Breast epithelium (tissue), 4 donors: ENCODE measurements around the gene BDKRB2. TPM values are rescaled to one million over a fixed set of nuclear protein-coding genes. Genes with fewer than 3 reads are reported as not detected.

ENCODE experiments used
- DNase-seq, 2 donors: peaks; one replicate each; pipeline ENCODE4 v3.0.0-alpha.2; 2019; ENCODE audit warnings: low spot score in 2 of 2
- H3K27ac ChIP-seq, 2 donors: fragments of 200-600 bp; sonication (generic) in 1 of 2; one replicate each; pipeline ENCODE4 v1.5.1; 2016 to 2019; ENCODE audit warnings: mild to moderate bottlenecking in 1 of 2
- H3K27me3 ChIP-seq, 2 donors: fragments of 200-600 bp; sonication (generic) in 1 of 2; one replicate each; pipeline versions ENCODE4 v1.5.1 to v1.6.0; 2017 to 2019; ENCODE audit warnings: control low read depth in 1 of 2, mild to moderate bottlenecking in 1 of 2
- H3K36me3 ChIP-seq: fragments of 200-600 bp; one replicate; pipeline ENCODE4 v1.5.1; 2019
- H3K4me1 ChIP-seq, 2 donors: fragments of 200-600 bp; sonication (generic); one replicate each; pipeline ENCODE4 v1.5.1; 2016 to 2019; ENCODE audit warnings: control low read depth in 1 of 2
- H3K4me3 ChIP-seq, 3 donors: fragments of 200-600 bp; sonication (generic); 1 replicate in 2 of 3; 2 replicates in 1 of 3; pipeline ENCODE4 v1.5.1; 2016 to 2019; ENCODE audit warnings: mild to moderate bottlenecking in 3 of 3, moderate library complexity in 2 of 3
- H3K9me3 ChIP-seq, 2 donors: fragments of 200-600 bp; sonication (generic) in 1 of 2; one replicate each; pipeline ENCODE4 v1.5.1; 2016 to 2019; ENCODE audit warnings: control low read depth in 1 of 2
- POLR2A ChIP-seq: fragments of 450-650 bp; IDR thresholded peaks from one replicate; pipeline ENCODE4 v1.6.1; 2016; ENCODE audit warnings: antibody characterized with exemption, mild to moderate bottlenecking, moderate library complexity
- POLR2AphosphoS5 ChIP-seq, 3 donors: sonication (generic); formaldehyde crosslinking; IDR thresholded peaks; one replicate each; pipeline ENCODE4 v1.6.1; 2017; ENCODE audit warnings: antibody characterized with exemption in 3 of 3
- intact Hi-C: fragments of 100-400 bp; cut with DNase I; formaldehyde crosslinking; loops from one replicate; pipeline ENCODE4 v1.15.1; 2023; ENCODE audit warnings: low total_unique reads
- total RNA-seq, 3 donors: library from RNA; depleted of rRNA; stranded (reverse); fragments of >200 nt; gene quantifications; one replicate each; pipeline ENCODE4 v1.1.0, GENCODE V29; 2016
- TF ChIP-seq, protein P1 (sequence below), 3 donors: fragments of 450-650 bp; IDR thresholded peaks; one replicate each; pipeline ENCODE4 v1.5.1; 2016 to 2017; ENCODE audit warnings: antibody characterized with exemption in 3 of 3, mild to moderate bottlenecking in 3 of 3, moderate library complexity in 3 of 3

The BDKRB2 gene
- total RNA-seq, 3 donors from 2014 or later = 1.1 to 5.6 (median 4.2) TPM

DNA sequence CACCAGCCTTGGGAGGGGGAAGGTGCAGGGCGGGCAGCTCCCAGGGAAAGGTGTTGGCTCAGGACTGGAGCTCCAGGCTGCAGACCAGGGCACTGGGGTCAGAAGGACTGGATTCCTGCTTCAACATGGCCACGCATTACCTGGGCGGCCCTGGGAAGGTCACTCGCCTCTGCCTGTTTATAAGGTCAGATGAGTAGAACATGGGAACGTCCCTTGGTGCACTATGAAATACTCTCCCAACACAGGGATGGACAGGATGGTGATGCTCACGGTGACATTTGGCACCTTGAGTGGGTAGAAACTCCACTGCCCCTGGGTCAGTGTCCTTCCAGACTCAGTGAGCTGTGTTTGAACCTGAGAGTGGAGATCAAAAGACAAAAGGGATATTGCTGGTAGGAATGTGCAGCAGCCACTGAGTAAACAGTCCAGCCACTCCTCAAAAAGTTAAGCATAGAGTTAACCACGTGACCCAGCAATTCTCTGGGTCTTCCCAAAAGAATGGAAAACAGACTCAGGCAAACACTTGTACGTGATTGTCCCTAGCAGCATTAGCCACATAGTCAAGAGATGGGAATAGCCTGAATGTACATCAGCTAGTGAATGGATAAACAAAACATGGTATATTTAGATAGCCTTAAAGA is 9.1 kb upstream of the BDKRB2 start:
- no peaks in the 10 kb centered on the region for H3K4me1 ChIP-seq
- no peak overlapping the region for H3K27ac ChIP-seq
- H3K36me3 ChIP-seq = no peaks in the 10 kb centered on the region
- no peak overlapping the region for H3K4me3 ChIP-seq
- H3K27me3 ChIP-seq = no peaks in the 10 kb centered on the region
- no peak for DNase-seq
- no peaks in the 10 kb centered on the region for H3K9me3 ChIP-seq
- no peak for TF ChIP-seq POLR2A
- intact Hi-C loops = no loop called here

DNA sequence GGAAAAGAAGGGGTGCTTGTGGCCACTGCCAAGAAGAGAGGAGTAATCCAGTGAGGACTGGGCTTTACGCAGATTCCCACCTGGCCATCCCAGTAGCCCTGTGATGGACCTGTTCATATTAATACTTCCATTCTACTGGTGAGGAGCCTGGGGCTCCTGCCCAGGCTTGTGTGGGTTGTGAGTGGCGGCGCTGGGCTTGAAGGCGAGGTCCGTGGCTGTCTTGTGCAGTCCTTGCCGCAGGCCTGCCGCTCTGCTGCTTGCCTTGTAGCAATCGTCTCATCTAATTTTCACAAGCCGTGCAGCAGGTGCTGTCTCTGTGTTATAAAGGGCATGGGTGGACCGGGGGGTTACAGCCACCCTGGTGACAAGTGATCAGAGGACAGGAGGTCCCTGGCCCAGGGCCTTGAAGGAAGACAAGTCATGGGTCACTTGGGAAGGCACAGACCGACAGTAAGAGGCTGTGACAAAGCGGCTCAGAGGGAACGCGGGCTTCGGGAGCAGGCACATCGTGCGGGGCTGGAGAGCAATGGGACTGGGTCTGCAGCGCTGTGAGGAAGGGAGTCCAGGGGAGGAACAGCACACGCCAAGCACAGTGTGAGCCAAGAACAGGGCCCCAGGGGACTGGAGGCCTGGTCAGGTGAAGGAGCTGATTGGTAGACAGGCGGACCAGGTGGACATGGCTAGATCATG is 7.3 kb upstream of the BDKRB2 start:
- no peak for DNase-seq
- TF ChIP-seq, protein P1, sequence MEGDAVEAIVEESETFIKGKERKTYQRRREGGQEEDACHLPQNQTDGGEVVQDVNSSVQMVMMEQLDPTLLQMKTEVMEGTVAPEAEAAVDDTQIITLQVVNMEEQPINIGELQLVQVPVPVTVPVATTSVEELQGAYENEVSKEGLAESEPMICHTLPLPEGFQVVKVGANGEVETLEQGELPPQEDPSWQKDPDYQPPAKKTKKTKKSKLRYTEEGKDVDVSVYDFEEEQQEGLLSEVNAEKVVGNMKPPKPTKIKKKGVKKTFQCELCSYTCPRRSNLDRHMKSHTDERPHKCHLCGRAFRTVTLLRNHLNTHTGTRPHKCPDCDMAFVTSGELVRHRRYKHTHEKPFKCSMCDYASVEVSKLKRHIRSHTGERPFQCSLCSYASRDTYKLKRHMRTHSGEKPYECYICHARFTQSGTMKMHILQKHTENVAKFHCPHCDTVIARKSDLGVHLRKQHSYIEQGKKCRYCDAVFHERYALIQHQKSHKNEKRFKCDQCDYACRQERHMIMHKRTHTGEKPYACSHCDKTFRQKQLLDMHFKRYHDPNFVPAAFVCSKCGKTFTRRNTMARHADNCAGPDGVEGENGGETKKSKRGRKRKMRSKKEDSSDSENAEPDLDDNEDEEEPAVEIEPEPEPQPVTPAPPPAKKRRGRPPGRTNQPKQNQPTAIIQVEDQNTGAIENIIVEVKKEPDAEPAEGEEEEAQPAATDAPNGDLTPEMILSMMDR (IDR thresholded peaks at IDR 0.05) = no peak
- no peak for TF ChIP-seq POLR2AphosphoS5 (IDR thresholded peaks at IDR 0.05)
- TF ChIP-seq POLR2A = no peak
- H3K27me3 ChIP-seq = no peaks in the 10 kb centered on the region
- no peaks in the 10 kb centered on the region for H3K4me1 ChIP-seq
- no peak overlapping the region for H3K4me3 ChIP-seq
- no peaks in the 10 kb centered on the region for H3K36me3 ChIP-seq
- no peaks in the 10 kb centered on the region for H3K9me3 ChIP-seq
- intact Hi-C loops = no loop called here
- peak overlapping the region in 1 of 2 donors; percentile 61 for H3K27ac ChIP-seq

DNA sequence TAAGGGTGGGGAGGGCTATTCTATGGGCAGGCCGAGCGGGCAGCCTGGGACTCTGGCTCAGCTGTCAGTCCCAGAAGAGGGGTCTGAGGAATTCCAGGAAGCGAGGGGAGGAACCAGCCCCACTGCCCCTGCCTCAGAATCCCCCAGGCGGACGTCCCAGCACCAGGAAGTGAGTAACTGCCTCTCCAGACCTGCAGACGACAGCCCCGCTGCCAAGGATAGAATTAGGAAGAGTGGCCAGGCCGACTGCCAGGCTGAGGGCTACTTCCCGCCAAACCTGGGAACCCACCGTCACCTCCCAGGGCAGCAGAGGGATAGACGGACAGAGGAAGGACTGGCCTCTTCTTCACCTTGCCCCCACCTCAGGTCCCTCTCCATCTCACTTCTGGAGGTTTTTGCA is 6.7 kb upstream of the BDKRB2 start:
- Histone ChIP-seq H3K4me1 (no peaks in the 10 kb centered on the region), H3K27ac (peak overlapping the region in 1 of 2 donors; percentile 61), H3K9me3 (no peaks in the 10 kb centered on the region), H3K36me3 (no peaks in the 10 kb centered on the region), H3K4me3 (no peak overlapping the region), H3K27me3 (no peaks in the 10 kb centered on the region)
- intact Hi-C loops = no loop called here
- no peak for DNase-seq
- TF ChIP-seq, protein P1 (IDR thresholded peaks at IDR 0.05) = no peak
- no peak for TF ChIP-seq POLR2A
- TF ChIP-seq POLR2AphosphoS5 (IDR thresholded peaks at IDR 0.05) = no peak

DNA sequence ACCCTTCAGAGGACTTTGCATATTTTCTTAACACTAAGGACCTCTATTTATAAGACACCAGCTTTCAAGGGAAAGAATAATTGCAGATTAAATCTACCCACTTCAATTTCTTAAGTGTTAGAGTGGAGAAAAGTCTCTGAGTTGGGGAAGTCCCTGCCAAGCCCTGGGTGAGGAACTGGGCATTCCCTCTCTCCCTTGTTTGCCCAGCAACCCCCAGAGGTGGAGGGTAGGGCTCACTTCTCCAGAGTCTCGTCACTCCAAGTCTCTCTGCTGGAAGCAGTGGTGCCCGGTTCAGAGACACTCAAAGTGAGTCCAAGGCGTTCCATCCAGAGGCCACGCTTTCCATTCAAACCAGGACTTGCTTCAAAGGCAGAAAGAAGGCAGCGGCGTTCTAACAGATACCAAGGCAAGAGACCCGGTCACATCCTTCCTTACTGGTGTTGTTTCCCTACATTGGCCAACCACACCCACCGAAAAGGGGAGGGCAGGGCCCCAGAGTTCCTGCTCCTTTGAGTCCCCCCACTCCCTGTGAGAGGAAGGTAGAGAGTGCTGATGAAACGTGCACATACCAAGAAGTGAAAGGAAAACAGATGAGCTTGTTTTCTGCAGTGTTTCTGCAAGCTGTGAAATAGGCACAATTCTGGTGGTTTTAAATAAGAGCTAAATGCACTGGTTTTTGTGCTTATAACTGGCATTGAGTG is 6.1 kb upstream of the BDKRB2 start:
- intact Hi-C loops = no loop called here
- H3K27me3 ChIP-seq = no peaks in the 10 kb centered on the region
- no peaks in the 10 kb centered on the region for H3K9me3 ChIP-seq
- H3K4me1 ChIP-seq = no peaks in the 10 kb centered on the region
- peak overlapping the region in 1 of 2 donors; percentile 61 for H3K27ac ChIP-seq
- no peak for DNase-seq
- no peaks in the 10 kb centered on the region for H3K36me3 ChIP-seq
- H3K4me3 ChIP-seq = no peak overlapping the region
- TF ChIP-seq, protein P1 (IDR thresholded peaks at IDR 0.05) = no peak
- no peak for TF ChIP-seq POLR2AphosphoS5 (IDR thresholded peaks at IDR 0.05)
- TF ChIP-seq POLR2A = no peak

DNA sequence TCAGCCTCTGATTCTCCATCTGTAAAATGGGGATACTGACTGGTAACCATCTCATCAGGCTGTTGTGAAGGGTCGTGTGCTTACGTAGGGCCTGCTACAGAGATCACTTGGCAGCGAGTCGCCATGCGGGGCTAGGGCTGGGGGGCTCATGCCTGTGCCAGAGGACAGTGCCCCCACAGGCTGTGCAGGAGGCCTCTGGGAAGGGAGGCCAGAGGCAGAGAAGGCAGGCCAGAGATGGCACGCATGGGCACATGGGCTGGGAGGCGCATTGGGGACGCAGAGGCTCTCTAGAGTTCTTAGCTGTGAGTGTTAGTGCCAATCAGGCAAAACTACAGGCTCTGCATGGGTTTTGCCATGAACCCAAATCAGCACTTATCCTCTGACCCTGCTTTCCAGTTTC is 3.5 kb upstream of the BDKRB2 start:
- intact Hi-C loops = no loop called here
- Histone ChIP-seq H3K4me3 (no peak overlapping the region), H3K36me3 (no peaks in the 10 kb centered on the region), H3K4me1 (no peaks in the 10 kb centered on the region), H3K27me3 (no peaks in the 10 kb centered on the region), H3K9me3 (no peaks in the 10 kb centered on the region), H3K27ac (no peak overlapping the region)
- TF ChIP-seq POLR2AphosphoS5 (IDR thresholded peaks at IDR 0.05) = no peak
- TF ChIP-seq POLR2A = no peak
- TF ChIP-seq, protein P1 (IDR thresholded peaks at IDR 0.05) = no peak
- no peak for DNase-seq
